Esophagus mucosa (tissue), 1 donor: ENCODE data around the gene OR1S2. TPM values are rescaled to one million over a fixed set of nuclear protein-coding genes. Genes with fewer than 3 reads are reported as not detected.
A peak's percentile ranks its signal among the peaks of the same experiment; 100 is the strongest.
"Not testable (repeated sequence)": the region's sequence is repeated elsewhere in the genome, so short reads cannot be mapped to it uniquely, and the experiment has no call there.

ENCODE experiments used
- ATAC-seq: fragments of 200-7000 bp; cut with Tn5 transposase; one replicate; pipeline ENCODE4 v1.9.1; 2020
- total RNA-seq: library from RNA; stranded (reverse); gene quantifications from one replicate; pipeline ENCODE4 v1.2.4, GENCODE V29; 2023
- donor health status: DM: yes; HTN: yes; CAD: no.

The OR1S2 gene
- not detected for total RNA-seq

- no peak for ATAC-seq
Observed at GRCh38 chr11:58204042-58204441, at the start of gene OR1S2. Gene OR1S2, minus strand, starts transcription at chr11:58204142. Its CDS starts 0 bp downstream, at chr11:58204142.

GRCh38 chr11:58243954-58244353 is 40.0 kb upstream of the OR1S2 start:
- ATAC-seq = no peak

GRCh38 chr11:58227956-58228615 is 24.1 kb upstream of the OR1S2 start:
- no peak for ATAC-seq

- ATAC-seq = peak; percentile 99
Observed at GRCh38 chr11:58222721-58223120, 18.8 kb upstream of the OR1S2 start.

- ATAC-seq = no peak
Observed at GRCh38 chr11:58216476-58216875, 12.5 kb upstream of the OR1S2 start.

- ATAC-seq = not testable (repeated sequence)
Observed at GRCh38 chr11:58212420-58212819, 8.5 kb upstream of the OR1S2 start, which contains the start of gene OR1S1. Gene OR1S1, plus strand, starts transcription at chr11:58212720.

- ATAC-seq = no peak
Observed at GRCh38 chr11:58199271-58199670, 4.7 kb downstream of the OR1S2 start.

- ATAC-seq = no peak
Observed at GRCh38 chr11:58195939-58196338, 8.0 kb downstream of the OR1S2 start.

- ATAC-seq = no peak
Observed at GRCh38 chr11:58193391-58193790, 10.6 kb downstream of the OR1S2 start.

GRCh38 chr11:58192229-58192628 is 11.7 kb downstream of the OR1S2 start:
- peak; percentile 74 for ATAC-seq

- ATAC-seq = no peak
Observed at GRCh38 chr11:58188770-58189169, 15.2 kb downstream of the OR1S2 start, which contains the start of gene OR9Q2. Gene OR9Q2, plus strand, starts transcription at chr11:58189070. Its CDS starts 1,421 bp downstream, at chr11:58190491.

- no peak for ATAC-seq
Observed at GRCh38 chr11:58186938-58187337, 17.0 kb downstream of the OR1S2 start.

GRCh38 chr11:58179648-58180047 is 24.3 kb downstream of the OR1S2 start:
- no peak for ATAC-seq

GRCh38 chr11:58178444-58178843 is 25.5 kb downstream of the OR1S2 start:
- ATAC-seq = no peak

- no peak for ATAC-seq
Observed at GRCh38 chr11:58177409-58178054, 26.4 kb downstream of the OR1S2 start.

- ATAC-seq = no peak
Observed at GRCh38 chr11:58165504-58166106, 38.3 kb downstream of the OR1S2 start.

GRCh38 chr11:58164990-58165389 is 39.0 kb downstream of the OR1S2 start:
- no peak for ATAC-seq

GRCh38 chr11:58164389-58164788 is 39.6 kb downstream of the OR1S2 start:
- peak; percentile 48 for ATAC-seq

Other genes with a start within 250 kb of the OR1S2 start
- not detected for gene OR9Q1, start 180.3 kb downstream of the OR1S2 start, total RNA-seq
- gene OR6Q1, start 173.2 kb downstream of the OR1S2 start, total RNA-seq = not detected
- gene OR9I1, start 78.6 kb downstream of the OR1S2 start, total RNA-seq = not detected
- gene OR9Q2, start 15.1 kb downstream of the OR1S2 start, total RNA-seq = not detected
- not detected for gene OR1S1, start 8.6 kb upstream of the OR1S2 start, total RNA-seq
- not detected for gene OR10Q1, start 24.8 kb upstream of the OR1S2 start, total RNA-seq
- not detected for gene OR10W1, start 64.1 kb upstream of the OR1S2 start, total RNA-seq
- not detected for gene OR5B17, start 154.9 kb upstream of the OR1S2 start, total RNA-seq
- gene OR5B3, start 202.7 kb upstream of the OR1S2 start, total RNA-seq = not detected
- gene OR5B2, start 224.0 kb upstream of the OR1S2 start, total RNA-seq = not detected
- not detected for gene OR5B12, start 238.1 kb upstream of the OR1S2 start, total RNA-seq